ENCODE measurements around the gene XYLB. TPM values are rescaled to one million over a fixed set of nuclear protein-coding genes. Genes with fewer than 3 reads are reported as not detected.

The XYLB gene
- total RNA-seq, 1 experiment from 2014 or later: 11.2 TPM

GRCh38 chr3:38386992-38387750 is 40.6 kb downstream of the XYLB start:
- ChIA-PET POLR2A (ENCODE audit: unreplicated experiment) (no interaction called here), CTCF (no interaction called here)
- H3K4me3 ChIP-seq (ENCODE audit: low read length): no peak overlapping the region
- ATAC-seq (no peak), DNase-seq (no peak)
- H3K9me2 ChIP-seq (replicated peaks; ENCODE audit: low read length): no peaks in the 10 kb centered on the region
- no peak overlapping the region for H3K27ac ChIP-seq (ENCODE audit: low read length)
- peaks cover 46% of the 10 kb centered on the region for H3K36me3 ChIP-seq (ENCODE audit: low read depth, low read length)
- no peaks in the 10 kb centered on the region for H3K27me3 ChIP-seq (ENCODE audit: low read length)
- no peak overlapping the region for H3K4me2 ChIP-seq (ENCODE audit: low read length)
- no peaks in the 10 kb centered on the region for H3K79me2 ChIP-seq (ENCODE audit: low read length)
- intact Hi-C loops (cut with micrococcal nuclease): no loop called here
- no peak overlapping the region for H2AFZ ChIP-seq (ENCODE audit: low read length)
- H4K20me1 ChIP-seq (ENCODE audit: low read length): no peaks in the 10 kb centered on the region
- H3K9me3 ChIP-seq (ENCODE audit: low read length): peaks cover 9% of the 10 kb centered on the region; the same call in 1 of the 2 replicates
- no peaks in the 10 kb centered on the region for H3K4me1 ChIP-seq (ENCODE audit: insufficient read depth, low read length)
- no peaks in the 10 kb centered on the region for H3F3A ChIP-seq (ENCODE audit: low read length, unreplicated experiment)
- BruUV-seq (replicated peaks): no TSS peak
- TF ChIP-seq, protein P1, sequence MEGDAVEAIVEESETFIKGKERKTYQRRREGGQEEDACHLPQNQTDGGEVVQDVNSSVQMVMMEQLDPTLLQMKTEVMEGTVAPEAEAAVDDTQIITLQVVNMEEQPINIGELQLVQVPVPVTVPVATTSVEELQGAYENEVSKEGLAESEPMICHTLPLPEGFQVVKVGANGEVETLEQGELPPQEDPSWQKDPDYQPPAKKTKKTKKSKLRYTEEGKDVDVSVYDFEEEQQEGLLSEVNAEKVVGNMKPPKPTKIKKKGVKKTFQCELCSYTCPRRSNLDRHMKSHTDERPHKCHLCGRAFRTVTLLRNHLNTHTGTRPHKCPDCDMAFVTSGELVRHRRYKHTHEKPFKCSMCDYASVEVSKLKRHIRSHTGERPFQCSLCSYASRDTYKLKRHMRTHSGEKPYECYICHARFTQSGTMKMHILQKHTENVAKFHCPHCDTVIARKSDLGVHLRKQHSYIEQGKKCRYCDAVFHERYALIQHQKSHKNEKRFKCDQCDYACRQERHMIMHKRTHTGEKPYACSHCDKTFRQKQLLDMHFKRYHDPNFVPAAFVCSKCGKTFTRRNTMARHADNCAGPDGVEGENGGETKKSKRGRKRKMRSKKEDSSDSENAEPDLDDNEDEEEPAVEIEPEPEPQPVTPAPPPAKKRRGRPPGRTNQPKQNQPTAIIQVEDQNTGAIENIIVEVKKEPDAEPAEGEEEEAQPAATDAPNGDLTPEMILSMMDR (conservative IDR thresholded peaks at IDR 0.05; ENCODE audit: low read depth, low read length): no peak
- TF ChIP-seq EZH2phosphoT487 (IDR thresholded peaks at IDR 0.05; ENCODE audit: borderline replicate concordance, low read length) (no peak), EZH2 (IDR thresholded peaks at IDR 0.05; ENCODE audit: low read length, unreplicated experiment) (no peak)
- no peak overlapping the region for H3K9ac ChIP-seq (ENCODE audit: low read length)

DNA sequence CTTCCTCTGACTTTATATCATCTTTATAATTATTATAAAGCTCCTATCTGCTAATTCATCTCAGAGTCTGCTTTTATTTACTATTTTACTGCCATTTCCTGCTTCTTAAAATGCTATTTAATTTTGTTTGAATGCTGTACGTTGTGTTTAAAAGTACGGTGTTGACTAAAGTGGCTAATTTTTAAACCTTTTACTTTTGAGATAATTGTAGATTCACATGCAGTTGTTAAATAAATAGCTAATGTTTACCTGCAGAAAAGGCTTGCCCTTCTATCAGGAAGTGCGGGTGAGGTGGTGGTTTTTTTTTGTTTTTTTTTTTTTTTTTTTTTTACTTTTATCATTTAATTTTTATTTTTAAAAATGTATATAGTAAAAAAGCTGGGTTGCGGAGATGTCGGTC is 41.3 kb downstream of the XYLB start:
- no peak for TF ChIP-seq EZH2phosphoT487 (IDR thresholded peaks at IDR 0.05; ENCODE audit: borderline replicate concordance, low read length)

GRCh38 chr3:38392604-38393163 is 46.1 kb downstream of the XYLB start:
- no peaks in the 10 kb centered on the region for H4K20me1 ChIP-seq (ENCODE audit: low read length)

More for the DNA sequence above, 41.3 kb downstream of the XYLB start:
- POLR2A ChIA-PET (ENCODE audit: unreplicated experiment): no interaction called here
- intact Hi-C loops (cut with micrococcal nuclease): no loop called here
- Histone ChIP-seq H3K4me1 (ENCODE audit: insufficient read depth, low read length) (no peaks in the 10 kb centered on the region), H3K9me2 (replicated peaks; ENCODE audit: low read length) (no peaks in the 10 kb centered on the region), H3K9me3 (ENCODE audit: low read length) (peaks cover 9% of the 10 kb centered on the region; the same call in 1 of the 2 replicates), H3K4me3 (ENCODE audit: low read length) (no peak overlapping the region), H3K36me3 (ENCODE audit: low read depth, low read length) (peaks cover 40% of the 10 kb centered on the region), H3K27me3 (ENCODE audit: low read length) (no peaks in the 10 kb centered on the region), H3F3A (ENCODE audit: low read length, unreplicated experiment) (no peaks in the 10 kb centered on the region), H3K79me2 (ENCODE audit: low read length) (no peaks in the 10 kb centered on the region), H3K4me2 (ENCODE audit: low read length) (no peak overlapping the region), H3K27ac (ENCODE audit: low read length) (no peak overlapping the region), H3K9ac (ENCODE audit: low read length) (no peak overlapping the region), H2AFZ (ENCODE audit: low read length) (no peak overlapping the region), H4K20me1 (ENCODE audit: low read length) (no peaks in the 10 kb centered on the region)
- BruUV-seq (replicated peaks): no TSS peak
- CTCF ChIA-PET: no interaction called here
- DNase-seq: no peak
- no peak for ATAC-seq

More at GRCh38 chr3:38392604-38393163, 46.1 kb downstream of the XYLB start:
- Histone ChIP-seq H3K4me3 (ENCODE audit: low read length) (no peak overlapping the region), H3K9me3 (ENCODE audit: low read length) (no peaks in the 10 kb centered on the region), H3K36me3 (ENCODE audit: low read depth, low read length) (peaks cover 14% of the 10 kb centered on the region), H3K27me3 (ENCODE audit: low read length) (no peaks in the 10 kb centered on the region), H3K27ac (ENCODE audit: low read length) (no peak overlapping the region), H3K4me1 (ENCODE audit: insufficient read depth, low read length) (no peaks in the 10 kb centered on the region), H2AFZ (ENCODE audit: low read length) (no peak overlapping the region), H3K79me2 (ENCODE audit: low read length) (no peaks in the 10 kb centered on the region), H3K9ac (ENCODE audit: low read length) (no peak overlapping the region), H3F3A (ENCODE audit: low read length, unreplicated experiment) (no peaks in the 10 kb centered on the region), H3K9me2 (replicated peaks; ENCODE audit: low read length) (no peaks in the 10 kb centered on the region), H3K4me2 (ENCODE audit: low read length) (no peak overlapping the region)
- BruUV-seq (replicated peaks): no TSS peak
- intact Hi-C loops (cut with micrococcal nuclease): no loop called here
- no peak for TF ChIP-seq EZH2phosphoT487 (IDR thresholded peaks at IDR 0.05; ENCODE audit: borderline replicate concordance, low read length)
- TF ChIP-seq, protein P1 (conservative IDR thresholded peaks at IDR 0.05; ENCODE audit: low read depth, low read length): no peak
- ChIA-PET POLR2A (ENCODE audit: unreplicated experiment) (no interaction called here), CTCF (no interaction called here)
- DNase-seq: no peak
- ATAC-seq: no peak

All from PC-3 (cell line).